ENCODE measurements around the gene CAVIN2.
"Not testable (repeated sequence)": the region's sequence is repeated elsewhere in the genome, so short reads cannot be mapped to it uniquely, and the experiment has no call there.

CAVIN2 gene

DNA sequence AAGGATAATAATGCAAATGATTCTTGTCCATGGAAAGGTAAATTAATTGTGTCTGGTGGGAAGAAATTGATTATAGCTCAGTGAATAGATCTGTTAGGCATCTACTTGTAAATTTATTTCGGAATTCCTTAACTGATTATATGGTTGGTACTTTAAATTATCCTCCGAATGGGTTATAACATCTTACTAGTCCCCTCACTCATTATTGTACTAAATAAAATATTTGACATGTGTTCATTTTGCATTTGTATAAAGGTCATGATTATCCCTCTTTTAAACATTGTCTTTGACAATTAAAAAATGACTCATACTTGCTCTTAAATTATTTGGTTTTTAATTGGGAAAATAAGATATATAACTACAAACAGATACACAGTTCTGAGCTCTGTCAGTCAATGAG is 47.4 kb downstream of the CAVIN2 start:
- no peak for DNase-seq

DNA sequence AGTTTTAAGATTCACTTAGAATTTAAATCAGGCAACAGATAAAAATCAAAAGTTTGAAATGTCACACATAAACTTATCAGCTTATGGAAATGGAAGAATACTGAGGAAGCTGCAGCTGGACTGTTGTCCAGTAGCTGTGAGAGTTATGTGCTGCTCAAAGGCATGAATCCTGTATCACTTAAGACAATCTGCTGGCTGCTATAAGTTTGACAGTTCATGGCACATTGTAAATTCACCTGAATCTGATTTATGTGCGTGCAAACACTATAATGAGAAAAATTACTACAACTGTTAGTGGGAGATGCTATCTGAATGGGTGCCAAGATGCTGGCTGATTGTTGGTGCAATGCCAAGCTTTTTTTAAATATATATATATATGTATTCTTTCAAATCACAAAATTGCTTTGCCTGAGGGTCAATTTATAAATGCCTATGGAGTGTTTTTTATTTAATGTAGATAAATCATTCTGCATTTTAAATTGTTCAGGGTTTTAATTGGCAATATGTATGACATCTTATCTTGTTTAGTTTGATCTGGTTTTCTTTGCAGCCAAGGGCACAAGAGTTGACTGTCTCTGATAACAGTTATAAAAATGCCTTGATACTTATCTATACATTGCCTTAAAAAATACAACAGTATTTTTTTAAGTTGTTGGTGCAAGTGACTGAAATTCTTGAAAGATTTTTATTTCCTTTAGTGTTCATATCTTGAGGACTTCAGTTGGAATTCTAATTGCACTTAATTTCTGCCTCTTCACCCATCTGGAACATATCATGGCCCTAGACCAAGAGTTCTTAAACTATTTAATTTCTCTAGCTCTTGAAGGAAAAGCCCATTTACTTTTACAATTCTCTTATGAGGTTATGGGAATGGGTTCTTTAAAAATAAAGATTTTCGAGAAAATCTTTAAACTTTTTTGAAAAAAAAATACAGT is 48.7 kb downstream of the CAVIN2 start:
- DNase-seq: no peak

DNA sequence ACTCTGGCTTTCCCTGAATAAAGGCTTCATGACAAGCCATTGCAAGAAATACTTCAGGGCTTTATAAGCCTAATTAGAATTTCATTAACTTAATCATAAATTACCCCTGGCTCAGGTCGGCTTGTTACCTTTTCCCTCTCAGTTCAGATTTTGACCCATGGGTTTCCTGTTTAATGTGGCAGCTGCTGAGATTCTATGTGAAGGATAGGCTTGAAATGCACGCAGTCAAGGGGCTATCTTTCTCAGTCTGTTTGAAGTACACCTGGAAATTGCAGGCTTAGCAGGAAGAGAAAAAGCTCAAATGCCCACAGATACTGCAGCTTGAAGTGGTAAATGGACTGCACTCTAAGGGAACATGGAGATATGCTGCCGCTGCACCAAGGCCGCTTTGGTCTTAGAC is 49.4 kb downstream of the CAVIN2 start:
- DNase-seq: no peak

DNA sequence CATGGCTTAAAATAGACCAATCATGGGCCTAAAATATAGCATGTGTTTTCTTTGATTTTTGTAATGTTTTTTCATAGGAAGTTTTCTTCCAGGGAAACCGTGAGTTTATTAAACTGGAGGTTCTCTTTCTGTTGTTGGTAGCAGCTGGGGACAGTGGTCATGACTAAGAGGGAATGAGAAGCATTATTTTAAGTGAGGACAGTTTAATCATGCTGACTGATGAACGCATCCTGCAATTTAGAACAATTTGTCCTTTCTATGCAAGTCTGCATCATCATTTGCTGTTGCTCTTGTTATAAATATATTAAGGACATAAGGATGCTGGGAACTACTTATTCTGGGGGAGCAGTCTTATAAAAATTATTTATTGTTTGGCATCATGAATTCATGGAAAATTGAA is 51.2 kb downstream of the CAVIN2 start:
- DNase-seq: no peak

DNA sequence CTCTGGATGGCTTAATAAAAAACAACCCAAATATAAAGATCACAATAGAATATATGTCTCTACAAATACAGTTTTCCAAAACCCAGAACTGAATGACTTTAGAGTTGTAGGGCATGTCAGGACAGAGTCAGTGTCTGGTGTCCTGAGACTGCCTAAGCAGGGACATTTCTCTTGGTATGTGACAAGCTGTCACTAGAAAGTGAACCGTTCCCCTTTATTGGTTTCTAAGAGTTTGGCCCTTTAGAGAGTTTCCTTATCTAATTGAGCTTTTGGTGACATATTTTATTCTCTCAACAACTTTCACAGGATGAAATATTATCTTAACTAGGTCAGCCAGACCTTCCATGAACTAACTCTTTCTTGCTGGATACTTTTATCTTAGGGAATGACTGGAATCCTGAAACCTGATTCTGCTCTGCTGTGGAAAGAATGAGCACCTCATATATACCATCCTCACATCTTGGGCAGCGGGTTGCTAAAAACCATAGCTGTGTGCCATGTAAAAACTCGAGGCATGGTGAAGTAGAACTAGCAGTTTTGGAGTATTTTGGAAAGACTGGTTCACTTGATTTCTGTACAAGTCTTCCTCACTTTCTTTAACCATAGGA is 54.8 kb downstream of the CAVIN2 start:
- DNase-seq: no peak

DNA sequence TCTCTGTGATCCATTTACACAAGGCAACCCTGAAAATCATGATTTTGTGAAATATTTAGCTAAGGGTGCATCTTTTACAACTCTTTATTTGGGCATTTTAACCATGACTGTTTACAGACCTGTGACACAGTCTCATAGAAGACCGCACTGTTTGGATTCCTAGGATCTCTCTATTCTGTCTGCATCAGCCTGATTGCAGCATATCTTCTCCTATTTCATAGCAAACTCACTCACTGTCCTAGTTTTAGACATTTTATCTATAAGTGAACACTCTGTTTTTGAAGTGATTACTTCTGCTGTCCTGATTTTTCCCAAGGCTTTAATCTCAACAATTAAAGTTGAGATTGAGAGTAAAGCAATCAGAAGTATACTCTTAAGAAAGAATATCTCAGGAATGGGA is 56.2 kb downstream of the CAVIN2 start:
- DNase-seq: no peak

DNA sequence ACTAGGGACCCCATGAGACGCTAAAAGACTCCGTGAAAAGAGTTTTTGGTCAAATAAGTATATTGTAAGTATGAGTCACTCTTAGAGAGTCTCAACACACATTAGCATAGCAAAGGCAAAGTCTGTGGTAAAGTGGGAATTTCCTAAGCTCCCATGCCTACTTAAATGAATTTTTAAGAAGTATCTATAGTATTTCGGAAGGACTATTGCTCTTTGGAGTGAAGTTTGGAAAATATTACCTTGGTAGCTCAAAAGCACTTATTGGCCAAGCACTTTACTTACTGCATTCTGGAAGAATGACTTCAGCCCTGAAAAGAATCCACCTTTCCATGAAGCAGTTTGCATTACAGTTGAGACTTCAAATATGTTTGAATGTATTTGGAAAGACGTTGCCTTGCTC is 57.1 kb downstream of the CAVIN2 start:
- peak; percentile 42 for DNase-seq

DNA sequence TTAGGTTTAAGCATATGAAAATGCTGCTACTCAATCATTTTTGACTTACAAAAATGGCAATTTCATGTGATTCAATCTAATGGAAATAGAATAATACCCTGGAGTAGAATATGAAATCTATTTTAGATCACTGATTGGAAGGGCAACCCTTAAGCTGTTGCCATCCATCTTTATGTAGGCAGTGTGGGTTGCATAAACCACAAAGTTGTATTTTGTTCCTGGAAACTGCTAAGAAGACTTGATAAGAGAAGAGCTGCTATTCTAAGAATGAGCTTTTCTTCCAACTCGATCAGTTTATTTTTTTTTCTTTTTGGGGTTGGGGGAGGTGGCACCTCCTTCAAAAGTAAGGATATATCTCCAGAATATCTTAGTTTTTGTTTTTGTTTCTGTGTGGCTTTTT is 60.2 kb downstream of the CAVIN2 start:
- DNase-seq: no peak

DNA sequence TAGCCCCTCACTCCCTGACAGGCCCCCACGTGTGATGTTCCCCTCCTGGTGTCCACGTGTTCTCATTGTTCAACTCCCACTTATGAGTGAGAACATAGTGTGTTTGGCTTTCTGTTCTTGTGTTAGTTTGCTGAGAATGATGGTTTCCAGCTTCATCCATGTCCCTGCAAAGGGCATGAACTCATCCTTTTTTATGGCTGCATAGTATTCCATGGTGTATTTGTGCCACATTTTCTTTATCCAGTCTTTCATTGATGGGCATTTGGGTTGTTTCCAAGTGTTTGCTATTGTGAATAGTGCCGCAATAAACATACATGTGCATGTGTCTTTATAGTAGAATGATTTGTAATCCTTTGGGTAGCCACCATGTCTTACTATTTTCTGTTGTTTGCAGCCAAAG is 61.2 kb downstream of the CAVIN2 start:
- DNase-seq: not testable (repeated sequence)
